ENCODE data around the gene LMAN1L.

Gene LMAN1L

GRCh38 chr15:74829486-74829885, 16.9 kb downstream of the LMAN1L start:
- H3K9me3 Mint-ChIP-seq (ENCODE audit: low read depth): no peaks in the 10 kb centered on the region
- H3K4me3 Mint-ChIP-seq: no peak overlapping the region
- H3K27ac Mint-ChIP-seq: no peak overlapping the region

GRCh38 chr15:74829991-74830390, 17.4 kb downstream of the LMAN1L start:
- Mint-ChIP-seq H3K9me3 (ENCODE audit: low read depth) (no peaks in the 10 kb centered on the region), H3K27ac (no peak overlapping the region), H3K4me3 (no peak overlapping the region), H3K27me3 (peaks cover 10% of the 10 kb centered on the region), H3K4me1 (ENCODE audit: low read depth) (peaks cover 1% of the 10 kb centered on the region), H3K36me3 (peaks cover under 1% of the 10 kb centered on the region)

More at GRCh38 chr15:74829486-74829885, 16.9 kb downstream of the LMAN1L start:
- peaks cover 10% of the 10 kb centered on the region for H3K27me3 Mint-ChIP-seq
- no peaks in the 10 kb centered on the region for H3K36me3 Mint-ChIP-seq
- H3K4me1 Mint-ChIP-seq (ENCODE audit: low read depth): no peaks in the 10 kb centered on the region

GRCh38 chr15:74830868-74831267, 18.2 kb downstream of the LMAN1L start:
- Mint-ChIP-seq H3K36me3 (peaks cover 3% of the 10 kb centered on the region), H3K9me3 (ENCODE audit: low read depth) (no peaks in the 10 kb centered on the region), H3K27ac (no peak overlapping the region), H3K4me1 (ENCODE audit: low read depth) (peaks cover 4% of the 10 kb centered on the region), H3K27me3 (peaks cover 10% of the 10 kb centered on the region), H3K4me3 (no peak overlapping the region)

- no peak overlapping the region for H3K4me3 Mint-ChIP-seq
- peaks cover 3% of the 10 kb centered on the region for H3K36me3 Mint-ChIP-seq
- no peaks in the 10 kb centered on the region for H3K9me3 Mint-ChIP-seq (ENCODE audit: low read depth)
- peaks cover 4% of the 10 kb centered on the region for H3K4me1 Mint-ChIP-seq (ENCODE audit: low read depth)
- no peak overlapping the region for H3K27ac Mint-ChIP-seq
- H3K27me3 Mint-ChIP-seq: peaks cover 10% of the 10 kb centered on the region
Observed at GRCh38 chr15:74831813-74832495, 19.3 kb downstream of the LMAN1L start.

- no peak overlapping the region for H3K27ac Mint-ChIP-seq
- no peaks in the 10 kb centered on the region for H3K9me3 Mint-ChIP-seq (ENCODE audit: low read depth)
- H3K36me3 Mint-ChIP-seq: peaks cover 3% of the 10 kb centered on the region
- H3K4me1 Mint-ChIP-seq (ENCODE audit: low read depth): peaks cover 4% of the 10 kb centered on the region
- H3K27me3 Mint-ChIP-seq: peaks cover 6% of the 10 kb centered on the region
- H3K4me3 Mint-ChIP-seq: no peak overlapping the region
Observed at GRCh38 chr15:74832826-74833225, 20.2 kb downstream of the LMAN1L start.

- peaks cover 3% of the 10 kb centered on the region for H3K27me3 Mint-ChIP-seq
- no peaks in the 10 kb centered on the region for H3K9me3 Mint-ChIP-seq (ENCODE audit: low read depth)
- H3K4me1 Mint-ChIP-seq (ENCODE audit: low read depth): peaks cover 4% of the 10 kb centered on the region
- no peak overlapping the region for H3K4me3 Mint-ChIP-seq
- H3K27ac Mint-ChIP-seq: no peak overlapping the region
- H3K36me3 Mint-ChIP-seq: peaks cover 3% of the 10 kb centered on the region
Observed at GRCh38 chr15:74833376-74834107, 20.9 kb downstream of the LMAN1L start.

GRCh38 chr15:74835312-74835823, 22.7 kb downstream of the LMAN1L start:
- H3K36me3 Mint-ChIP-seq: peaks cover 3% of the 10 kb centered on the region
- no peaks in the 10 kb centered on the region for H3K27me3 Mint-ChIP-seq
- H3K4me3 Mint-ChIP-seq: no peak overlapping the region
- H3K9me3 Mint-ChIP-seq (ENCODE audit: low read depth): no peaks in the 10 kb centered on the region
- peaks cover 4% of the 10 kb centered on the region for H3K4me1 Mint-ChIP-seq (ENCODE audit: low read depth)
- no peak overlapping the region for H3K27ac Mint-ChIP-seq

GRCh38 chr15:74836846-74837245, 24.2 kb downstream of the LMAN1L start:
- Mint-ChIP-seq H3K4me1 (ENCODE audit: low read depth) (peaks cover 14% of the 10 kb centered on the region), H3K27me3 (no peaks in the 10 kb centered on the region), H3K4me3 (no peak overlapping the region), H3K36me3 (peaks cover 3% of the 10 kb centered on the region), H3K9me3 (ENCODE audit: low read depth) (no peaks in the 10 kb centered on the region), H3K27ac (no peak overlapping the region)

- Mint-ChIP-seq H3K27ac (no peak overlapping the region), H3K27me3 (no peaks in the 10 kb centered on the region), H3K9me3 (ENCODE audit: low read depth) (no peaks in the 10 kb centered on the region), H3K36me3 (peaks cover 3% of the 10 kb centered on the region), H3K4me3 (no peak overlapping the region), H3K4me1 (ENCODE audit: low read depth) (peaks cover 21% of the 10 kb centered on the region)
Observed at GRCh38 chr15:74837482-74838136, 25.0 kb downstream of the LMAN1L start.

GRCh38 chr15:74838137-74838516, 25.5 kb downstream of the LMAN1L start:
- no peak overlapping the region for H3K4me3 Mint-ChIP-seq
- no peak overlapping the region for H3K27ac Mint-ChIP-seq
- peaks cover 21% of the 10 kb centered on the region for H3K4me1 Mint-ChIP-seq (ENCODE audit: low read depth)
- H3K36me3 Mint-ChIP-seq: peaks cover 3% of the 10 kb centered on the region
- no peaks in the 10 kb centered on the region for H3K9me3 Mint-ChIP-seq (ENCODE audit: low read depth)
- no peaks in the 10 kb centered on the region for H3K27me3 Mint-ChIP-seq

GRCh38 chr15:74838746-74839525, 26.3 kb downstream of the LMAN1L start:
- peaks cover 24% of the 10 kb centered on the region for H3K4me1 Mint-ChIP-seq (ENCODE audit: low read depth)
- H3K27ac Mint-ChIP-seq: no peak overlapping the region
- no peak overlapping the region for H3K4me3 Mint-ChIP-seq
- H3K9me3 Mint-ChIP-seq (ENCODE audit: low read depth): no peaks in the 10 kb centered on the region
- peaks cover 3% of the 10 kb centered on the region for H3K36me3 Mint-ChIP-seq
- H3K27me3 Mint-ChIP-seq: no peaks in the 10 kb centered on the region

- H3K27me3 Mint-ChIP-seq: no peaks in the 10 kb centered on the region
- H3K36me3 Mint-ChIP-seq: peaks cover 3% of the 10 kb centered on the region
- peaks cover 30% of the 10 kb centered on the region for H3K4me1 Mint-ChIP-seq (ENCODE audit: low read depth)
- H3K27ac Mint-ChIP-seq: no peak overlapping the region
- no peaks in the 10 kb centered on the region for H3K9me3 Mint-ChIP-seq (ENCODE audit: low read depth)
- H3K4me3 Mint-ChIP-seq: no peak overlapping the region
Observed at GRCh38 chr15:74839526-74840395, 27.1 kb downstream of the LMAN1L start.

GRCh38 chr15:74840851-74841775, 28.5 kb downstream of the LMAN1L start:
- H3K27ac Mint-ChIP-seq: peak overlapping the region; percentile 41
- no peaks in the 10 kb centered on the region for H3K36me3 Mint-ChIP-seq
- no peaks in the 10 kb centered on the region for H3K9me3 Mint-ChIP-seq (ENCODE audit: low read depth)
- H3K4me1 Mint-ChIP-seq (ENCODE audit: low read depth): peaks cover 39% of the 10 kb centered on the region
- H3K27me3 Mint-ChIP-seq: no peaks in the 10 kb centered on the region
- H3K4me3 Mint-ChIP-seq: peak overlapping the region; percentile 91
